Frontal cortex (tissue), 4 donors: ENCODE results near the gene TDRD6. TPM values are rescaled to one million over a fixed set of nuclear protein-coding genes. Genes with fewer than 3 reads are reported as not detected.
"Not testable (repeated sequence)": the region's sequence is repeated elsewhere in the genome, so short reads cannot be mapped to it uniquely, and the experiment has no call there.

ENCODE experiments used
- DNase-seq, 2 donors: peaks; one replicate each; pipeline ENCODE4 v3.0.0; 2012; ENCODE audit warnings: low spot score in 2 of 2
- FAIRE-seq: peaks from 2 replicates; lab custom pipeline; 2012; peaks lifted over from hg19 to GRCh38; lab: Jason Lieb, UNC
- total RNA-seq: library from RNA; depleted of rRNA; stranded (reverse); fragments of >200 nt; gene quantifications from one replicate; pipeline ENCODE4 v1.2.3, GENCODE V29; 2014
- donor health status: control.
- donor health status: control.
- donor health status: control.

The TDRD6 gene
- total RNA-seq, 1 donor from 2014 or later, result 0.41 TPM

DNA sequence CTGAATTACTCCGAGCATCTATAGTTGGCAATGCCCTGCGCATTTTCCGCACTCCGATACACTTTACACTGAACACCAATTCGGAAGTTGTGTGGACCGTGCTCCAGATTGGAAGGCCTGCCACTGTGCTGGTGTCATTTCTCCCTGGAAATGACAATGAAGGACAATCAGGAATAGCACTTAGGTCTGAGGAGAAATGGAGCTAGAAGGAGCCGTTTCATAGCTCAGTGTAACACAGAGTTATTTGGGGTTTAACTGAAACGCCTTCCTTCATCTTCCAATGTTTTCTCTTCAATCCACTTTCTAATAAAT is 48.0 kb downstream of the TDRD6 start:
- DNase-seq, result no peak
- no peak for FAIRE-seq

GRCh38 chr6:46736906-46737305 is 49.2 kb downstream of the TDRD6 start:
- no peak for DNase-seq
- no peak for FAIRE-seq

- DNase-seq (no peak), FAIRE-seq (no peak)
Measured at GRCh38 chr6:46741482-46741881, 53.8 kb downstream of the TDRD6 start.

DNA sequence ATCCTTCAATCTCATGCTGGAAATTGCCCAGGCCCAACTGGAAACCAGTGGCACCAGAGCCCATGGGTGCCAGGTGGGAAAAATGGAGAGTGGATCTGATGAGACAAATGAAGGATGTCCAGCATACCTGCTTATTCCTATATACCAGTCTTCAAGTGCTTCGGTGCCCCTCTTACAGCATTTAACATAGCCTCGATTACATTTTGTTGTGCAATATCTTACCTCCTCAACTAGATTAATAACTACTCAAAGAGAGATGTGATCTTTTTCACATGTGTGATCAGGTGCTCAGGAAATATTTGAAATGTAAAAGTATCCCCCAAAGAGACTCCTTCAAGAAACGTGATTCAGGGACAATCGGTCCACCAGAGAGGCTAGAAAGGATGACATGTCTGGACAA is 54.2 kb downstream of the TDRD6 start:
- FAIRE-seq (no peak), DNase-seq (no peak)

DNA sequence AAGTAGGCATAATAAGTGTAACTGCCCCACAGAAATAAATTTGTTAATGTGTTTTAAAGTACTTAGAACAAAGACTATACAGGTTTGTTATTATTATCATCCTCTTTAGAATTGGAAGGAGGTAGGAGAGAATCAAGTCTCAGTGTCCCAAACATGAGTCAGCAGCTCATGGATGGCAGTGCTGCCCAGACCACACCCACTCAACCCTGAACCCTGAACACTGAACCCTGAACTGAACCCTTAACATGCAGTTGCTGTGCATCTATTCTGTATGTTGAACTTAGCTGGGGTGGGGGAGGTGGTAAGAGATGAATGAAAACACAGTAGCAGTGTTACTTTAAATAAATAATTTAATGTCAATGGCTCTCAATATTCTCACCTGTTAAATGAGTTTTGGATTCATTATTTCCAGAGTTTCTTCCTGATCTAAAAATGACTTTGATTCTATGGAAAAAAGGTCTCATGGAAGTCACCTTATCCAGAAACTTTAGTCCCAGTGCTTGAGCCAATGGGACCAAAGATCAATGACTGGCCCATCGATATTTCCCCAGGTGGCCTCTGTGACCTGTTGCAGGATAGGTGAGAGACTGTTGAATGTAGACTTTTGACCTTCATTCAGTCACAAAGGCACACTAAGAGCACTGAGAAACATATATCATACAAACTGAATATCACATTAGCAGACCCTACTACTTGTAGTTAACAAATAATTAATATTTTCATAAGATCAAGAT is 55.9 kb downstream of the TDRD6 start:
- no peak for FAIRE-seq

DNA sequence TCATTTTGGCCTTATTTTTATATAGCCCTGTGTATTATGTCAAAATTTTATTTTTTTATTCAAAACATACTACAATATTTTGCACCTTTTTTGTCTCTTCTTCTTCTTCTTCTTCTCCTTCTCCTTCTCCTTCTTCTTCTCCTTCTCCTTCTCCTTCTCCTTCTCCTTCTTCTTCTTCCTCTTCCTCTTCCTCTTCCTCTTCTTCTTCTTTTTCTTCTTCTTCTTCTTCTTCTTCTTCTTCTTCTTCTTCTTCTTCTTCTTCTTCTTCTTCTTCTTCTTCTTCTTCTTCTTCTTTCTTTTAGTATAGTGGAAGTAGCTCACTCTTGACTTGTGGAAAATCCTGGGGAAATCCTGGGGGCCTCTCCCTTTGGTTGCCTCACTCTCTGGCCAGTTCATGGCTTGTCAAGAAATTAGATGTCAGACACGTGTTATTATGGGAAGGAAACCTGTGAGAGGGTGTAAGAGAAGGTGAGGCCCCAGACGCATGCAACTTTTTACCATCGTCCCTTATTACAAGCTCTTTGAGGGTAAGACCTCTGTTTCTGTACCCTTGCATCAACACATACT is 56.6 kb downstream of the TDRD6 start:
- DNase-seq, FAIRE-seq: not testable (repeated sequence)

More for the DNA sequence above, 55.9 kb downstream of the TDRD6 start:
- DNase-seq, result no peak

- DNase-seq (no peak), FAIRE-seq (no peak)
Measured at GRCh38 chr6:46745973-46746372, 58.3 kb downstream of the TDRD6 start.

- FAIRE-seq (no peak), DNase-seq (no peak)
Measured at GRCh38 chr6:46746696-46747095, 59.0 kb downstream of the TDRD6 start, which contains the start of gene ANKRD66. ANKRD66 (plus strand) TSS chr6:46746933; CDS start chr6:46751949, 5,016 bp downstream.

GRCh38 chr6:46748940-46749503 is 61.3 kb downstream of the TDRD6 start:
- FAIRE-seq, result no peak

DNA sequence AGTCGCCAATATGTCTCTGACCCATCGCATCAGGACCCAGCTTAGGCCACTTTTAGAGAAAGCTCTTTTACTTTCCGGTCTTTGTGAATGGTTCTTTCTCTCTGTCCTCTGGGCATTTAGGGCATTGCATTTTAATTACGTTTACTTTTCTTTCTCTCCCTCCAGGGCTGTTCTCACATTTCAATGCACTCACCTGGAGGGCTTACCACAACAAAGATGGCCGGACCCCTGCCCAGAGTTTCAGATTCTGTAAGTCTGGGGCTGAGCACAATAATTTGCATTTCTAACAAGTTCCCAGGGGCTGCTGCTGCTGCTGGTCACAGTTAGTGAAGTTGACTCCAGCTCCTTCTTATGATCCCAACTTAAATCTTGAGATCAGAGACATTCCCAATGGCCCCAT is 62.0 kb downstream of the TDRD6 start:
- no peak for FAIRE-seq
- no peak for DNase-seq

More at GRCh38 chr6:46748940-46749503, 61.3 kb downstream of the TDRD6 start:
- no peak for DNase-seq

DNA sequence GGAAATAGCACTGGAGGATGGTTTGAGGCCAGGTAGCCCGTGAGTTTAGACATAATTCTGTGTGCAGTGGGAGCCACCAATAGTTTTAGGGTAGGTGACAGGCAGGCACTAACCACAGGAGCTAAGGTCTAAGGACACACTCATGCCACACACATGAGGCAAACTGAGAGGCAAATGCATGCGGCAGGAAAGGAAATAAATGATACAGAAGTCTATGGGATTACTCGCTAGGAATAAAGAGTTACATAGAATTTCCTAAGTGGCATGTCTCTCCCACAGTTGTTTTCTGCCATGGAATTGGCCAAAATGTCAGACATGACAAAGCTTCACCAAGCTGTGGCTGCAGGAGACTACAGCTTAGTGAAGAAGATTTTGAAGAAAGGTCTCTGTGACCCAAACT is 64.0 kb downstream of the TDRD6 start:
- no peak for FAIRE-seq
- no peak for DNase-seq

Other genes starting within 250 kb of the TDRD6 start
- 15.1 TPM for gene RCAN2, start 196.4 kb upstream of the TDRD6 start, total RNA-seq
- 2.9 TPM for gene CYP39A1, start 35.1 kb upstream of the TDRD6 start, total RNA-seq
- gene SLC25A27, start 34.9 kb upstream of the TDRD6 start, total RNA-seq, result 30.2 TPM
- 1.6 TPM for gene PLA2G7, start 47.5 kb downstream of the TDRD6 start, total RNA-seq
- not detected for gene ANKRD66, start 59.0 kb downstream of the TDRD6 start, total RNA-seq
- gene MEP1A, start 105.5 kb downstream of the TDRD6 start, total RNA-seq, result not detected
- 6.5 TPM for gene ADGRF5, start 234.1 kb downstream of the TDRD6 start, total RNA-seq